Measurements from ENCODE around the gene NCEH1. TPM values are rescaled to one million over a fixed set of nuclear protein-coding genes. Genes with fewer than 3 reads are reported as not detected.

NCEH1 gene
- total and polyA plus RNA-seq, 10 of the 15 experiments (the other 5 are each of a cell fraction or from before 2014, with no cell fraction given): 1.8 to 8.1 (median 4.5) TPM

DNA sequence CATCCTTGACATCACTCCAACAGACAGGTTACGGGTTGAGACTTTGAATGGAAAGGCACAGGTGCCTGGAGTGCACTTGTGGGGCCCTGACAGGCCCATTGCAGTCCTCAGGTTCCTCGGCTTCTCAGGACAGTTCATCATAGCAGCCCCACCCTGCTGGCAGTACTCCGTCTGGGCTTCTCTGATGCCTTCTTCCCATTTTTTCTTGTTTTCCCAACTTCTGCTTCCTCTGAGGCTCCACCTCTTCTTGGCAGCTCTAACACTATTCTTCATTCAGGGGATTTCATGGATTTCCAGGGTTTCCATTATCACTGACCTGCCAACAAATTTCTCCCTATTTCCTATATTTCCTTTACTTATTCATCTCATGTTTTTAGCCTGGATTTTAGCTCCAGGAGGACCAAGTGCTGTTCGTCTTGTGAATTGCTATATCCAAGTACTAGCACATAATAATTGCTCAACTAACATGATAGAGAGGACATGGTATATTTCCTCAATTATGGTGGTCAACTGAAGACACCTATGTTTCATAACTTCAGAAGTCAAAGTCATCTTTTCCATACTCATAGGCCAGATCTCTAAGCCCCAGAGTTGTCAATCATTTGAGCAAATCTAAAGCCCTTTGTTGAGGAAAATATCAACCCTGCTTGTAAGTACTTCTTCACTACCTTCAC, 16.2 kb downstream of the NCEH1 start:
- ATAC-seq: no peak
- H3K4me1 ChIP-seq (ENCODE audit: control insufficient read depth, insufficient read depth, low read length): peaks cover 17% of the 10 kb centered on the region
- BruUV-seq (replicated peaks): no TSS peak
- ChIA-PET CTCF (interaction anchor here (0.8 to 2.7 kb wide), 3 partner anchors 17 to 27 kb away, joined by 3 to 14 read pairs (median 3); no protein-coding TSS in a partner anchor), SMC1A (ENCODE audit: uncharacterized antibody, unreplicated experiment) (interaction anchor here (0.7 to 1.9 kb wide), 2 partner anchors 9 to 785 kb away, joined by 3 to 5 read pairs; no protein-coding TSS in a partner anchor), POLR2A (no interaction called here), RAD21 (ENCODE audit: unreplicated experiment) (no interaction called here)
- H2AFZ ChIP-seq (ENCODE audit: control insufficient read depth, low read depth, low read length): no peak overlapping the region
- DNase-seq (ENCODE audit: low read depth, low spot score): no peak
- no peak overlapping the region for H3K9ac ChIP-seq (ENCODE audit: control insufficient read depth, insufficient read depth, low read length)
- FAIRE-seq: peak; percentile 18
- H3K4me3 ChIP-seq: no peak overlapping the region
- H3K36me3 ChIP-seq (ENCODE audit: control insufficient read depth in 2 of 2, insufficient read depth in 2 of 2, low read length in 1 of 2): no peaks in the 10 kb centered on the region
- in situ Hi-C loops (cut with MboI) (no loop called here), intact Hi-C loops (cut with micrococcal nuclease; ENCODE audit: unreplicated experiment) (no loop called here)
- no peaks in the 10 kb centered on the region for H3K79me2 ChIP-seq (ENCODE audit: control insufficient read depth, insufficient read depth, low read length)
- 100% methylated on average over 4 of the region's 4 CpGs for WGBS (ENCODE audit: insufficient coverage, insufficient replicate concordance, low lambda C conversion rate, missing lambda C conversion rate)
- no peak overlapping the region for H3K4me2 ChIP-seq (ENCODE audit: control insufficient read depth, insufficient read depth)
- no peaks in the 10 kb centered on the region for H3K27me3 ChIP-seq (replicated peaks in 1 of 2; ENCODE audit: control insufficient read depth in 2 of 2, insufficient read depth in 2 of 2, low read length in 1 of 2)
- TF ChIP-seq, protein P1, sequence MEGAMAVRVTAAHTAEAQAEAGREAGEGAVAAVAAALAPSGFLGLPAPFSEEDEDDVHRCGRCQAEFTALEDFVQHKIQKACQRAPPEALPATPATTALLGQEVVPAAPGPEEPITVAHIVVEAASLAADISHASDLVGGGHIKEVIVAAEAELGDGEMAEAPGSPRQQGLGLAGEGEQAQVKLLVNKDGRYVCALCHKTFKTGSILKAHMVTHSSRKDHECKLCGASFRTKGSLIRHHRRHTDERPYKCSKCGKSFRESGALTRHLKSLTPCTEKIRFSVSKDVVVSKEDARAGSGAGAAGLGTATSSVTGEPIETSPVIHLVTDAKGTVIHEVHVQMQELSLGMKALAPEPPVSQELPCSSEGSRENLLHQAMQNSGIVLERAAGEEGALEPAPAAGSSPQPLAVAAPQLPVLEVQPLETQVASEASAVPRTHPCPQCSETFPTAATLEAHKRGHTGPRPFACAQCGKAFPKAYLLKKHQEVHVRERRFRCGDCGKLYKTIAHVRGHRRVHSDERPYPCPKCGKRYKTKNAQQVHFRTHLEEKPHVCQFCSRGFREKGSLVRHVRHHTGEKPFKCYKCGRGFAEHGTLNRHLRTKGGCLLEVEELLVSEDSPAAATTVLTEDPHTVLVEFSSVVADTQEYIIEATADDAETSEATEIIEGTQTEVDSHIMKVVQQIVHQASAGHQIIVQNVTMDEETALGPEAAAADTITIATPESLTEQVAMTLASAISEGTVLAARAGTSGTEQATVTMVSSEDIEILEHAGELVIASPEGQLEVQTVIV (IDR thresholded peaks at IDR 0.05; ENCODE audit: borderline replicate concordance, partially characterized antibody): no peak
- no peaks in the 10 kb centered on the region for H3K9me3 ChIP-seq (replicated peaks; ENCODE audit: control insufficient read depth, insufficient read depth, low read length)
- no peak overlapping the region for H3K27ac ChIP-seq (ENCODE audit: control insufficient read depth, insufficient read depth)
- H4K20me1 ChIP-seq (ENCODE audit: control insufficient read depth, insufficient read depth): no peaks in the 10 kb centered on the region
